ENCODE data around the gene PLEKHH3.

Gene PLEKHH3
- 0.16 to 2.2 (median 1.5) reads per million in 18 experiments for total RNA-seq

GRCh38 chr17:42676424-42677011, at the start of gene PLEKHH3:
PLEKHH3 (minus strand) TSS chr17:42676994; CDS start chr17:42676563, 431 bp downstream.
- DNase-seq: no peak

- DNase-seq: no peak
Observed at GRCh38 chr17:42725143-42725542, 48.3 kb upstream of the PLEKHH3 start.

- DNase-seq: no peak
Observed at GRCh38 chr17:42723636-42724035, 46.8 kb upstream of the PLEKHH3 start.

- peak; percentile 63 to 69 for DNase-seq
Observed at GRCh38 chr17:42720996-42721583, 44.3 kb upstream of the PLEKHH3 start.

GRCh38 chr17:42709561-42709960, 32.8 kb upstream of the PLEKHH3 start:
- DNase-seq: no peak

GRCh38 chr17:42708588-42708987, 31.8 kb upstream of the PLEKHH3 start:
- no peak for DNase-seq

- no peak for DNase-seq
Observed at GRCh38 chr17:42706732-42707131, 29.9 kb upstream of the PLEKHH3 start.

- DNase-seq: no peak
Observed at GRCh38 chr17:42704837-42705494, 28.2 kb upstream of the PLEKHH3 start.

- DNase-seq: no peak
Observed at GRCh38 chr17:42704490-42704836, 27.7 kb upstream of the PLEKHH3 start.

- no peak for DNase-seq
Observed at GRCh38 chr17:42702446-42702845, 25.7 kb upstream of the PLEKHH3 start.

- no peak for DNase-seq
Observed at GRCh38 chr17:42700586-42701289, 23.9 kb upstream of the PLEKHH3 start.

- DNase-seq: no peak
Observed at GRCh38 chr17:42699415-42699740, 22.6 kb upstream of the PLEKHH3 start.

- DNase-seq: no peak
Observed at GRCh38 chr17:42698736-42699414, 22.1 kb upstream of the PLEKHH3 start.

GRCh38 chr17:42697108-42697811, 20.5 kb upstream of the PLEKHH3 start:
- no peak for DNase-seq

GRCh38 chr17:42695500-42695899, 18.7 kb upstream of the PLEKHH3 start:
- DNase-seq: no peak

GRCh38 chr17:42694524-42694923, 17.7 kb upstream of the PLEKHH3 start:
- DNase-seq: no peak

- DNase-seq: no peak
Observed at GRCh38 chr17:42692489-42692888, 15.7 kb upstream of the PLEKHH3 start.

- DNase-seq: no peak
Observed at GRCh38 chr17:42691021-42691545, 14.3 kb upstream of the PLEKHH3 start.

- no peak for DNase-seq
Observed at GRCh38 chr17:42690596-42690995, 13.8 kb upstream of the PLEKHH3 start.

- no peak for DNase-seq
Observed at GRCh38 chr17:42687707-42688320, 11.0 kb upstream of the PLEKHH3 start.

GRCh38 chr17:42686520-42687128, 9.8 kb upstream of the PLEKHH3 start:
- no peak for DNase-seq
